HG03354 (cell line): Measurements from ENCODE around the gene NACC2.

Source experiments
- ATAC-seq: cut with Tn5 transposase; IDR thresholded peaks from one replicate; pipeline ENCODE4 v1.9.1; 2021; ENCODE audit warnings: mild to moderate bottlenecking; ENCODE audit not compliant: unreplicated experiment, poor library complexity, severe bottlenecking

Gene NACC2

DNA sequence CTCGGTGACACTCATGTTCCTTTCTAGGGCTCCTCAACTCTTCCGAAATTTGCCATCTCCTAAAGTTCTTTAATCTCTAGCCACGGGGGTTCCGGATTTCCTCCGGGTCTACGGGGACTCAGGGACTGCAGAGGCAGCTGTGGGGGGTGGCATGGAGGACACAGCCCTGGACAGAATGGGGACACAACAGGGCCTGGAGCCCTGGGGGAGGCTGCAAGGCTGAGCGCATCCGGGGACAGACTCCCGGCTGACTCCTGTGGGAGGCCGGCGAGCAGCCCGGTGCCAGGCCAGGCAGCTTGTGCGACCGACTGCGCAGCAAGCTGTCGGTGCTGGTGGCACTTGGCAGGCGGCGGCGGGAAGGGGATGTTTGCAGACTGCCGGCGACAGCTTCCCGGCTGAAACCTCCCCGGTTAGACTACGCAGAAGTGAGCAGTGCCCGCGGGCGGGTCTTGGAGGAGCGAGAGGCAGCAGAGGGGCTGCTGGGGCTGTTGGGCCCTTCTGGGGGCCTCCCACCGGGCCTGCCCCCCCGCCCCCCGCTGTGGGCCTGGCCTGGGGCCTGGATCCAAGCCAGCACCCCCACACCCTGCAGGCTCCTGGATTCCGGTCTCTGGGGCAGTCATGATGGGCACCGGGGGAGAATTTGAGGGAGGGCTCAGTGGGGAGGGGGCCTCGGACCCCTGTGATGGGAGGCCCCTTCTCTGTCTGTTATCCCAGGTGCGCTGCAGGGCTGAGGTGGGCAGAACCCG, 105.2 kb downstream of the NACC2 start:
- no peak for ATAC-seq

DNA sequence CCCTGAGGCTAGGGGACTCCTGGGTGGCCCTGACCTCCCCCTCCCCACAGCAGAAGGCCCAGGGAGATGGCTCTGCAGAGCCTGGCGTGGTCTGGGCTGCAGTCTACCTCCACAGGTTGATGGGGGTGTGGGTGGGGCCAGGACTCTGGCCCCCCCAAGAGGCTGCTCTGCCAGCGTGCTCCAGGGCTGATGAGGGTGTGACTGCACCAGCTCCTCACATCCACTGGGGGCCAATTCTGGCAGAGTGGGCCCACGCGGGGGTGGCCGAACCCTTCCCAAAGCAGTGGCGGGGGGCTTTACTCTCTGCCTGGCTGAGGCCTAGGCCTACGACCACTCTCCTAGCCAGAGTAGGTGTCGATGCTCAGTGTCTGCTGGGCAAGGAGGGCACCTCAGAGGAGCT, 105.9 kb downstream of the NACC2 start:
- ATAC-seq, result no peak

DNA sequence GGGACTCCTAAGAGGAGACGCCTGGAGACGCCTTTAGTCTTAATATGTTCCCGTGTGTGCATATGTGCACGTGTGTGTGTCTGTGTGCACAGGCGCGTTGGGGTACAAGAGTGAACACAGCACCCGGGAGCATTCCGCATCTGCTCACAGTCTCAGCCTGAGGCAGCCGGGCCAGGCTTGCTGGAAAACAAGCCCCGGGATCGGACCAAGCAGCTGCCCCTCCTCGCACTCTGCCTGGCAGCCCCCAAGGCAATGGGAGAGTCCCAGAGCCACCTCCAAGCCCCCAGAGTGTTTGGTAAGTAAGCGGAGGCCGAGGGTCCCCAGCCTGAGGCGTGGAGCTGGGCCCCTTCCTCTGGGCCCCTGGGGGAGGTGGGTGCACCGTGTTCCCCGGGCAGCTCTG, 106.6 kb downstream of the NACC2 start:
- no peak for ATAC-seq

DNA sequence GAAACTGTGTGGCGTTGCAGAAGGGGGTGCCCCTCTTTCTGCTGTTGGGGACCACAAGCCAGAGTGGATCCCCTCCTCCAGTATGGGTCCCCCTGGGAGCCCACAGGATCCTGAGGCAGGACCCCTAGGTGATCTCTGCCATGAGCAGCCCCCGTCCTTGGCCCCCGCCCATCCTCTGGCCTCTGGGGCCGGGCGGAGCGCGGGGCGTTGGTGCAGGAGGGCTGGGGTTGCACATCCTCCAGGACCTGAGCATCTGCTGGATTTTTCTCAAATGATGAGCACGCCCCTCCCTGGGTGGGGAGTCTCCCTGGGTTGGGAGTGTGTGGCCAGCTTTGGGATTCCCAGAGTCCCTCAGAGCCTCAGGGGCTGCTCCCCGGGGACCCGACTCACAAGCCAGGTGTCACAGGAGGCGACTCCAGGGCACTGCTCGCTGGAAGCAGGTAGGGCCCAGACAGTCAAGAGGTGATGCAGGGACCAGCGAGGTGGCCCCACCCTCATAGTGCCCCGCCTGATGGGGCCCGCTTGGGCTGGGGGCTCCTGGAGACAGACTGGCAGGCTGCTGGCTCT, 107.2 kb downstream of the NACC2 start:
- ATAC-seq, result no peak

DNA sequence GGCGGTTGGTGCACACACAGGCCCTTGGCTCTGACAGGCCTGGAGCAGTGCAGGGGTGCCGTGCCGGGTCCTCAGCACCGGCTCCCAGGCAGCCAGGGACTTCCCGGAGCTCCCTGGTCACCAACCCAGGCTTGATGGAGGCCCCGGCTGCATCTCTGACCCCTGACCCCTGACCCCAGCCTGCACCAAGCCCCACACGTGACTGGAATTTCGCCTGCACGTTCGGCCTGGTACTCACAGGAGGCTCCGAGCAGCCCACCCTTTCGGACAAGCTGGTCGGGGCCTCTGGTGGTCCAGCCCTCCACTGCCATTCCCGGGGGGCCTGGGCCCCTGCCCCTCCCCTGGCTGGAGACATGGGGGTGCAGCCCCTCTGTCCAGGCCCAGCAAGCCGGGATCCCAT, 108.5 kb downstream of the NACC2 start:
- no peak for ATAC-seq

DNA sequence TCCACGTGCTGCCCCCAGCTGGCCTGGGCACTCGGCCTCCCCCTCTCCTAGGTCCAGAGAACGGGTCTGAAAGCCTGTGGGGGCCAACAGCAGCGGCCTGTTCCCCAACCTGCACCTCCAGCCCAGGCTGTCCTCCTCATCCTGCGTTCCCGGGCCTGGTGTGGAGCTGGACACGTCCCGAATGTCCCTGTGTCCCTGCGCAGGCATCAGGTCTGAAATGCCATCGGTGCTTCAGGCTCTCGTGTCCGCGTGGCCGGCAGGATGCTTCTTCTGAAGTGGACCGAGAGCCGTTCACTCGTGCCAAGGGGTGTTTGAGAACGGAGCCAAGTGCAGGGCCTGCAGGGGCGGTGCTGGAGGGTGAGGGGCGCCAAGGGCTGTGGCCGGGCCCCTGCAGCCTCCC, 109.2 kb downstream of the NACC2 start:
- no peak for ATAC-seq

DNA sequence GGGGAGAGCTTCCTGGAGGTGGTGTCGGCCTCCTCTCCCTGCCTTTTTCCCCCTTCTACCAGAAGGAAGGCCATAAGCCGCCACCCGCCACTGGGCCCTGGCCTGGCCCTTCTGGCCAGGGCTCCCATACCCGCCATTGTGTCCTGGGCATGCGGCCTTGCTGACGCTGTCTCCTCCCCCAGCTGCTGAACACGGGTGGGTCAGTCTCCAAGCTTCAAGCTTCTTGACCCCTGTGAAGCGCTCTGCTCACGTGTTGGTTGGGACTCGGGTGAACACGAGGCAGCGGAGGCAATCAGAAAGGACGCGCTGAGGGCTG, 109.7 kb downstream of the NACC2 start:
- no peak for ATAC-seq

DNA sequence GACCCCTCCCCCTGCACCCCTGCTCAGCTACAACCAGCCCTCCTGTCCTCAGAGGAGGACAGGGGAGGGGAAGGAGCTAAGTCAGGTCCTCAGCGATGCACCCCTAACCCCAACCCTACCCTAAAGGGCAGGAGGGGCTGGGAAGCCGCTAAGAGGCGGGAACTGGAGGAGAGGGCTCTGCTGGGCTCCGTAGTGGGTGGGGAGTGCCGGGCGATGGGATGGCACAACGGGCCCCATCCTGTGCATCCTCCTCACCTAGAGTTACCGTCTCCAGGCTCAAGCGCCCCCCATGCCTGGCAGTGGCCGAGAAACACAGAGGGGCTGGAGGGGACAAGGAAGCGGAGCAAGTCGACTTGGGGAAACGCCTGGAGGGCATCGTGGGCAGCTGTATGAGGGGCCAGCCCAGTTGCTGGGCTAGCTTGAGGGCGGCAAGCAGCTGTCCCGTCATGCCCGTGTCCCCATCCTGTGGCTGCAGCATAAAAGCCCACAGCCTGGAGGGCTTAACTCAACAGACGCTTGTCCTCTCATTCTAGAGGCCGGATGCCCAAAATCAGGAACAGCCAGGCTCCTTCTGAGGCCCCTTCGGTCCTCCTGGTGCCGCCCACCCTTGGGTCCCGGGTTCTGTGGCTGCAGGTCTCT, 110.9 kb downstream of the NACC2 start:
- no peak for ATAC-seq

DNA sequence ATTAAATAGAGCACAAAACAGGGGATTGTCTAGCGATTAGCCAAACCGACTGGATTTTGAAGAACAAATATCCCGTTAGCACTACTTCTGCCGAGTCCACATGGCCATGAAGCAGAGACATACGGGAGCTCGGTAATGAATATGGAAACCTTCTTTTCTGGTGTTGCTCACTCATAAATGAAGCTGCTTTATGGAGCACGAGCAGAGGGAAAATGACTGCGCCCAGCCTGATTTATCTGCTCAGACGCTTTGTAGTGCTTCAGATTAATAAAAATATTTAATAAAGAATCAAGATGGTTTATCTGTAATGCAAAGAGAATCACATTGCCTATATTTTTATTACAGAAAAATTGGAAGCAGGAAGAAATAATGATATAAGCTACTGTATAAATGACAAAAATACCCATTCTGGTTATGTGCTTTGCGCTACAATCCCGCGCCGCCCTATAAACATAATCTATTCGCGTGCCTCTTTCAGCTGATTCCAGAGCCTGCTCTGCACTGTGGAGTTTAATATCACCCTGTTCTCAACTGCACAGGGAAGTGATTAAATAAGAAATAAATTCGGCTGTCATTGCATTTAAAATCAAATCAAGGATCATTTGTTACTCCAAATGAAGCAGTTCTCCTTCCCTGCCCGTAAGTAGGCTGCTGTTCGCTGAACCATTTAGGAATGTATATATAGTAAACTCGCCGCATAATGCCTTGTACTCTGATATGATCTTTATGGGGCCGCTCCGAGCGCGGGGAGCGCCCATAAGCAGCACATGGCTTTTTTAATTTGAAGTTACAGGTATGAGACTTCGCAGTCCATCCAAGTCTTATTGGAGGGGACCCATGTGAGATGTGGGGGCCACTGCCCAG, 111.6 kb downstream of the NACC2 start:
- ATAC-seq, result no peak

DNA sequence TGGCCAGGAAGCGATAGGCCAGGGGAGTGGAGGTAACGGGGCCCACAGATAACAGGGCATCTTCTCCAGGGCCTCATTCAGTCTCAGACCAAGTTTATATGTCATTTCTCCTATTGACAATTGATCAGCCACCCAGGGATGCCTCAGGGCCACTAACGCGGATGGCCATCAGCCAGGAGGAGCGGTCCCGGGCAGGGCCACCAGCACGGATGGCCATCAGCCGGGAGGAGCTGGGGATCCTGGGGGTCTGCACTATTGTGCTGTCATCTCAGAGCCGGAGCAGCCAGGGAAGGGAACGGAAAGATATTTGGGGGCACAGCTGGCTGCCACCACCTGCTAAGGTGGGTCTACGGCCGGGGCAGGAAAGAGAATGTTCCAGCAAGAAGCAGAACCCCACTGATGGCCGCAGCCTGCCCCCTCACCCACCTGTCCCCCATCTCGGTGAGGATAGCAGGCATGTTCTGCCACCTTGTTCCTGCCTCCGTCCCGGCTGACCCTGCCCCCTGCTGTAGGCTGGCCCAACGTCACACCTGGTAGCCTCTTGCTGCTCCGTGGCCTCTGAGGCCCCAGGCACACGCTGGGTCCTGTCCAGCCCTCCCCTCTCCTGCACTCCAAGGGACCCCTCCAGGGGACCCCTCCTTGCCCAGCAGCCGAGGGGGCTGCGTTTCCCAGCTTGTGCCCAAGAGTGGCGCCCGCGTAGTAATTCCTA, 112.4 kb downstream of the NACC2 start:
- ATAC-seq, result no peak

DNA sequence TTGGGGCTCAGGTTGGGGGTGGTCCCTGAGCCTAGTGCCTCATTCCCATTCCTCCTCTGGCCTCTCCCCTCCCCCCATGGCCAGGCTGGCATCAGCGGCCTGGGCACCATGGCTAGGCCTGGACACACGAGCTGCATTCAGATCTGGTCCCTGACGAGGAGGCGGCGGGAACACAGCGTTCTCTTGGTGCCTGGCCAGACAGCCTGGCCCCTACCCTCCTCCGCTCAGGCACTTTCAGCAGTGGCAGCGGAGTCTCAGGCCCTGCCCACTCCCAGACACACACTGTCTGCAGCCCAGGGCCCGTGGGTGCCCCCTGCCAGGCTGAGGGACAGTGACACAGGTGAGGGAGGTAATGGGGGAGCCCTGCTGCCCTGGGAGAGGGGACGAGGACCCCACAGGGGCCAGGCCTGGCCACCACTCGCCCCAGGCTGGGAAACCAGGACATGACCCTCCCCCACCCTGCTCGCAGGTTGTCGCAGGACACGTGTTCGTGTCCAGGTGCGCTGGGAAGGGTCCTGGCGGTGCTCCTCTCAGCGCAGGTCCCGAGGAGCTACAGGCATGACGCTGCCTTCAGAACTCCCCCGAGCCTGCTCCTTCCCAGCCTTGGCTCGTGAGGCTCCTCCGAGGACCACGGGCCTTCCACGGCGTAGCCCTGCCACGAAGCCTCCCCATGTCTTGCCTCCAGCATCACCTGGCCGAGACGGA, 114.0 kb downstream of the NACC2 start:
- ATAC-seq, result no peak

DNA sequence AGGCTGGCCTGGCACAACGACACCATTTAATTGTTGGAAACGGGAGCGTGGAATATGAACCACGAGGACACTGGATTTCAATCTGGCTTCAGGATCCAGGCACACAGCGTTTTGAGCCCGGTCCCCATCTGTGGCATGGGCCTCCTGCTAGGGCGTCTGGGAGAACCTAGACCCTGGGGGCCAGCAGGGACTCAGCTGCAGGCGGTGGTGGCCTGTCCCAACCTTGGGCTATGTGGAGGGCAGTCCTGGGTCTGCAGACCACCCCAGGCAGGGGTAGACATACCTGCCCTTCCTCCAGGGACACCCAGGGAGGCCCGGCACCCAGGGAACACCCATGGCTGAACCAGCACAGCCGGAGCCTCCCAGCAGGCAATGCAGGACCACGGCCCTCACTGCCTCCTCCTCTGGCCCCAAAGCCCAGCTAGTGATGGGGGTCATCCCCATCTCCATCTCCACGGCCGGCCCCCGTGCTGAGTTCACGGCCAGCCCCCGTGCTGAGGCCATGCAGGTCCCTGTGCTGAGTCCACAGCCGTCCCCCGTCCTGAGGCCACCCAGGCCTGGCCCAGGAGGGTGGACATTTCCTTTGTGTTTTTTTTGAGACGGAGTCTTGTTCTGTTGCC, 115.4 kb downstream of the NACC2 start:
- ATAC-seq, result no peak

DNA sequence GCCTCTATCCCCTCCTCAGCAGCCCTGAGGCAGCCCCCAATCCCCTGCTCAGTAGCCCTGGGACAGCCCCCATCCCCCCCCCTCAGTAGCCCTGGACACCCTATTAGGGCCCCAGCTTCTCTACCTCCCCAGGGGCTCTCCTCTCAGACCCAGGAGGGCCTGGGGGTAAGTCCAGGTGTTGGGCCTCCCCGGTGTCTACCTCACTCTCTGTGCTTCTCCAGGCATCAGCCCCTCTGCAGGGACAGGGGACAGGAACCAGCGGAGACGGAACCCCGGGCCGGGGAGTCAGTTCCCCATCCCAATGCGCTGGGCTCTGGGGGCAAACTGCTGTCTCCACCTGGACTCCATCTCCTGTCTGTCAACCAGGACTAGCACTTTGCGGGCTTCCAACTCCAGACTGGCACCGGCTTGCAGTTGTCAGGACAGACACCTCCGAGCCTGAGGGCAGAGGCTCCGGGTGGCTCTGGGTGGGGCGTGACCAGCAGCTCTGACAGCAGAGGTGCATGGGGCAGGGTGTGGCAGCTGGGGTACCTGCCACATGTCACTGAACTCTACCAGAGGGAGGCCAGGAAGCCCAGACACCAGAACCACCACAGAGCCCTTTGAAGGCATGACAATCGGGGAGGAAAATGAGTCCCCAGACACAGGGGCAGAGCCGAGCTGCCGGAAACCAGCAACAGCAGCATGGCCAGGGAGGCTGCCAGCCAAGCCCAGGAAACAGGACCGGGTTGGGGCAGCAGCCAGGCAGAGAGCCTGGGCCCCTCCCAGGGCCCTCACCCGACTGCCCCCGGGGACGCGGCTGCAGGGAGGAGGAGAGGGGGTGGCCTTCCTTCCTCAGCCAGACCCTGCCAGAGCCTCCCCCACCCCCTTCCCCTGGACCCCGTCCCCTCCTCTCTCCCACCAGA, 116.2 kb downstream of the NACC2 start:
- no peak for ATAC-seq

DNA sequence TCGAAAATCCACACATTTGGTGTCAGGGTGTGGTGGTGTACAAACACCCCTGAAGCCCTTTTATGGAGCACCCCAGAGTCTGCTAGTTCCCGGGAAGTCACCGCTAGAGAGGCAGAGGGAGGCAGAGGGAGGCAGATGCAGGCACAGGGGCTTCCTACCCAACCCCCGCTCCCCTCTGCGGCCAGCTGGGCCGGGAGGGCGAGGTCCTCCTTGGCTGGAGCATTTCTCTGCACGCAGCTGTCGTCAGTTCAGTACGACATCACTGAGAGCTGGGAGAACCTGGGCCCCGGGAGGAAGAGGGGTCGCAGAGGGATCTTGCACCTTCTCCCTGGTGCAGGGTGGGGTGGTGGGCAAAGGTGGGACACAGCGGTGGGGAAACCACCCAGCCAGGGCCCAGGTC, 118.1 kb downstream of the NACC2 start:
- no peak for ATAC-seq

DNA sequence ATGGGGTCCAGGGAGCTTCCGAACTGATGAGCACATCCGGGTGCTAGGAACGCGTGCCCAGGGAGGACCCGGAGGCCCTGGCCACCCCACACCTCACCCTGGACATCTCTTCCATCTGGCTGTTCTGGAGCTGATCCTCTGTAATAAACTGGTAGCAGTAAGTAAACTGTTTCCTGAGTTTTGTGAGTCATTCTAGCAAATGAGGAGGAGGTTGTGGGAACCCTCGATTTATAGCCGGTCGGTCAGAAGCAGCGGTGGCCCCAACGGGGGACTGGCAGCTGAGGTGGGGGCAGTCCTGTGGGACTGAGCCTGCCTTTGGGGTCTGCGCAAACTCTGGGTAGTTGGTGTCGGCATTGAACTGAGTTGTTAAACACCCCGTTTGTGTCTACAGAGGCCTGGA, 118.6 kb downstream of the NACC2 start:
- ATAC-seq, result no peak

DNA sequence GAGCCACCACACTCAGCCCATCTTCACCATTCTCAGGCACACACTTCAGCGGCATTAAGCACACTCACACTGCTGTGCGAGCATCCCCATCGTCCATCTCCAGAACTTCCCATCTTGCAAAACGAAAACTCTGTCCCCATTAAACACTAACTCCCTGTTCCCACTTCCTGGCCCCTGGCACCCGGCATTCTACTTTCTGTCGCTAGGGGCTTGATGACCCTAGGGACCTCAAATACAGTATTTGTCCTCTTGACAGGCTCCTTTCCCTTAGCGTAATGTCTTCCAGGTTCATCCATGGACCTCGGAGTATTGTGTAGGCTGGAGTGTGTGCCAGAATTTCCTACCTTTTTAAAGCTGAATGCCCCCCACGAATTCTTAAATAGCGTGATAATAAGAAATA, 119.3 kb downstream of the NACC2 start:
- ATAC-seq, result no peak

DNA sequence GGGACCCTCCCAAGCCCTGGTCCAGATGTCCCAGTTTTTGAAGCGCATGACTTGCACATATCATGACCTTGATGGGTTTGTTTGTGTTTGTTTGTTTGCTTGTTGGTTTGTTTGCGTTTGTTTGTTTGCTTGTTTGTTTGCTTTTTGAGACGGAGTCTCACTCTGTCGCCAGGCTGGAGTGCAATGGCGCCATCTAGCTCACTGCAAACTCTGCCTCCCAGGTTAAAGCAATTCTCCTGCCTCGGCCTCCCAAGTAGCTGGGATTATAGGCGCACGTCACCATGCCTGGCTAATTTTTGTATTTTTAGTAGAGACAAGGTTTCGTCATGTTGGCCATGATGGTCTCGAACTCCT, 120.9 kb downstream of the NACC2 start:
- no peak for ATAC-seq
